ENCODE data around the gene CDC34.

CDC34 gene

DNA sequence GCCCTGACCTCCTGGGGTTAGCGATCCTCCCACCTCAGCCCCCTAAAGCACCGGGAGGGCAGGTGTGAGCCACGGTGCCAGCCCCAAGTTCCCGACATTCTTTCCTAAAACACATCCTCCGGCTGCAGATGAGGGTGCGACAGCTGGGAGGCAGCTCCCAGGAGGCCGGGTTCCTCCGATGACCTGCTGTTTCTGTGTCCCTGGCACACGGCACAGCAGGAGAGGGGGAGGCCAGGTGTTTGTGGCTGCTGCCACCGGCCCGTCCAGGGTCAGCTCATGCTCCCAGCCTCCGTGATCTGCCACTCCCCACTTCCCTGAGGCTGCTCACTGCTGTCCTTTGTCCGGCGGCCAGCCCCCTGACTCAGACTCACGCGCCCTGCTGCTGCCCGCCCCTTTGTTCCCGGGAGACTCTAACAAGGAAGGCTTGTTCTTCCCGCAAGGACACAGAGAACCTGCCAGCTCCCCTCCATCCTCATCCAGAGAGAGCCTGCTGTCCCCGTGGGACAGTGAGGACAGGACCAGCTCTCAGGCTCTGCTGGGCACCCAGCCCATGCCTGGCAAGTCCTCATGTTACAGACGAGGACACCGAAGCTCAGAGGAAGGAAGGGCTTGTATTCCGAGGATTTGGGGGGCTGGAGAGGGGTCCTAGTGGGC is 45.9 kb upstream of the CDC34 start:
- H3K4me1 ChIP-seq: peaks cover 0 to 12% (median 8%) of the 10 kb centered on the region in 4 donors
- H3K9me3 ChIP-seq: no peaks in the 10 kb centered on the region
- peak; percentile 67 to 83 for DNase-seq
- H3K27ac ChIP-seq: no peak overlapping the region
- intact Hi-C loops (cut with DNase I; ENCODE audit: low total_unique reads): no loop called here
- no peaks in the 10 kb centered on the region for H3K36me3 ChIP-seq
- TF ChIP-seq, protein P1, sequence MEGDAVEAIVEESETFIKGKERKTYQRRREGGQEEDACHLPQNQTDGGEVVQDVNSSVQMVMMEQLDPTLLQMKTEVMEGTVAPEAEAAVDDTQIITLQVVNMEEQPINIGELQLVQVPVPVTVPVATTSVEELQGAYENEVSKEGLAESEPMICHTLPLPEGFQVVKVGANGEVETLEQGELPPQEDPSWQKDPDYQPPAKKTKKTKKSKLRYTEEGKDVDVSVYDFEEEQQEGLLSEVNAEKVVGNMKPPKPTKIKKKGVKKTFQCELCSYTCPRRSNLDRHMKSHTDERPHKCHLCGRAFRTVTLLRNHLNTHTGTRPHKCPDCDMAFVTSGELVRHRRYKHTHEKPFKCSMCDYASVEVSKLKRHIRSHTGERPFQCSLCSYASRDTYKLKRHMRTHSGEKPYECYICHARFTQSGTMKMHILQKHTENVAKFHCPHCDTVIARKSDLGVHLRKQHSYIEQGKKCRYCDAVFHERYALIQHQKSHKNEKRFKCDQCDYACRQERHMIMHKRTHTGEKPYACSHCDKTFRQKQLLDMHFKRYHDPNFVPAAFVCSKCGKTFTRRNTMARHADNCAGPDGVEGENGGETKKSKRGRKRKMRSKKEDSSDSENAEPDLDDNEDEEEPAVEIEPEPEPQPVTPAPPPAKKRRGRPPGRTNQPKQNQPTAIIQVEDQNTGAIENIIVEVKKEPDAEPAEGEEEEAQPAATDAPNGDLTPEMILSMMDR (IDR thresholded peaks at IDR 0.05): no peak
- H3K27me3 ChIP-seq: peaks cover 0 to 29% of the 10 kb centered on the region in 2 donors
- no peak overlapping the region for H3K4me3 ChIP-seq

DNA sequence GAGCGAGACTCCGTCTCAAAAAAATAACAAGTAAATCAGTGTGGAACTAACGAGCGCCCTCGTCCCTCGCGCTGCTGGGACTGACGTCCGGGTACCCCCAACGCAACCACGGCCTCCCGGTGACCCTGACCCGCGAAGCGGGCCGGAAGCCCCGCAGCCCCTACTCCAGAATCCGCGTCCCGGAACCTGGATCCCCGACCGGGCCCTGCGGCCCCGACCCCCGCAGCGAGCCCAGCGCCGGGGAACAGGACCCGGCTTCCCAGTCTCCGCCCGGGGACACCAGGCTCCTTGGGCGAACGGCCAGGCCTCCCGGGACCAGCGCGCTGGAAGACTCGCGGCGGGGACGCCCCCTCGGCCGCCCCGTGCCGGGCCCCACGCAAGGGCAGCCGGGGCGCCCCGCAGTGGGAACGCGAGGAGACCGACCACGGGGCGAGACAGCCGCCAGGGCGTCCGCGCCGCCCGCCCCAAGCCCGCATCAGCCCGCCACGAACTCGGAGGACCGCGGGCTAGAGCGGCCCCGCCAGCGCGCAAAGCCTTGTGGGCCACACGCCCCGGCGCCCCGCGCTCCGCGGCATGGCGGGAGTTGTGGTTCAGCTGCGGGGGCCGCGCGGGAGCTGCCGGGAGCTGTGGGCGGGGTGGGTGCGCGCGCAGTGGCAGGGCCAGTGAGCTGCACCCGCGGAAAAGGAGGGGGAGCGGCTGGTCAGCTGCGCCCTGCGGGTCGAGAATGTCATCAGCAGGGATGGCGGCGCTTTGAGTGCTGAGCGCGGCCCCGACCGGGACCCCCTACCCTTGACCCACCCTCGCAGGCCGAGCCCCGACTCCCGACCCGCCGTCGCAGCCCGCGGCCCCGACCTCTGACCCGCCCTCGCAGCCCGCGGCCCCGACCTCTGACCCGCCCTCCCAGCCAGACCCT is 42.8 kb upstream of the CDC34 start:
- Histone ChIP-seq H3K27ac (peak overlapping the region; percentile 87 to 96), H3K4me1 (peaks cover 0 to 12% (median 8%) of the 10 kb centered on the region in 4 donors), H3K27me3 (peaks cover 0 to 29% of the 10 kb centered on the region in 2 donors), H3K9me3 (no peaks in the 10 kb centered on the region), H3K4me3 (peak overlapping the region; percentile 90 to 94), H3K36me3 (no peaks in the 10 kb centered on the region)
- TF ChIP-seq, protein P1 (IDR thresholded peaks at IDR 0.05): no peak
- intact Hi-C loops (cut with DNase I; ENCODE audit: low total_unique reads): no loop called here
- peak; percentile 94 to 97 for DNase-seq

DNA sequence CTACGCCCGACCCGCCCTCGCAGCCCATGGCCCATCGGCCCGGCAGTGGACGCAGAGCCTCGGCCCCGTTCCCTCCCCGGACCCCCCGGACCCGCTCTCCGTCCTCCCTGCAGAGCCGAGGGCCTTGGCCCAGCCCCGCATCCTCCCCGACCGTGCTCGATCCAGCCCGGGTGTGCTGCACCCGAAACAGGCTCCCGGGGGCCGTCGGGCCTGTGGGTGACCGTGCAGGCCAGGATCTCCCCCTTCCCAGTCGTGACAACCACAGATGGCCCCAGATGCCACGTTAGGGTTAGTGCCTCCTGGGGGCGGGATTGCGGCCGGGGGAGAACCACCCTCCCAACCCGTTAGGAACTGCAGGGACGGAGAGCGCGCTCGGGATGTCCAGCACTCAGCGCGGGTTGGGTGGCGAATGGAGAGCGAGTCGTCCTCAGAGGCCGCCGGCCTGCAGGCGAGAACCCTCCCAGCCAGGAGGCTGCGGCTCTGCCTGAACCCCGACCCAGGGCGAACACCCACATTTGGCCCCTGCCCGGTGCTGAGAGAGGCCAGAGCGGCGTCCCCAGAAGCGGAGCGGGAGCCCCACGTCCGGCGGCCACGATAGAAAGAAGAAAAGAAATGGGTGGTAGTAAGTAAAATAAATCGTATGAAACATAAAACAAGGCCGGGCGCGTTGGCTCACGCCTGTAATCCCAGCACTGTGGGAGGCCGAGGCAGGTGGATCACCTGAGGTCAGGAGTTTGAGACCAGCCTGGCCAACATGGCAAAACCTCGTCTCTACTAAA is 42.0 kb upstream of the CDC34 start:
- intact Hi-C loops (cut with DNase I; ENCODE audit: low total_unique reads): no loop called here
- H3K4me3 ChIP-seq: peak overlapping the region; percentile 90 to 94
- H3K36me3 ChIP-seq: no peaks in the 10 kb centered on the region
- H3K27ac ChIP-seq: peak overlapping the region; percentile 87 to 96
- peaks cover 0 to 12% (median 8%) of the 10 kb centered on the region in 4 donors for H3K4me1 ChIP-seq
- H3K27me3 ChIP-seq: peaks cover 0 to 28% of the 10 kb centered on the region in 2 donors
- TF ChIP-seq, protein P1 (IDR thresholded peaks at IDR 0.05): no peak
- no peak for DNase-seq
- no peaks in the 10 kb centered on the region for H3K9me3 ChIP-seq

DNA sequence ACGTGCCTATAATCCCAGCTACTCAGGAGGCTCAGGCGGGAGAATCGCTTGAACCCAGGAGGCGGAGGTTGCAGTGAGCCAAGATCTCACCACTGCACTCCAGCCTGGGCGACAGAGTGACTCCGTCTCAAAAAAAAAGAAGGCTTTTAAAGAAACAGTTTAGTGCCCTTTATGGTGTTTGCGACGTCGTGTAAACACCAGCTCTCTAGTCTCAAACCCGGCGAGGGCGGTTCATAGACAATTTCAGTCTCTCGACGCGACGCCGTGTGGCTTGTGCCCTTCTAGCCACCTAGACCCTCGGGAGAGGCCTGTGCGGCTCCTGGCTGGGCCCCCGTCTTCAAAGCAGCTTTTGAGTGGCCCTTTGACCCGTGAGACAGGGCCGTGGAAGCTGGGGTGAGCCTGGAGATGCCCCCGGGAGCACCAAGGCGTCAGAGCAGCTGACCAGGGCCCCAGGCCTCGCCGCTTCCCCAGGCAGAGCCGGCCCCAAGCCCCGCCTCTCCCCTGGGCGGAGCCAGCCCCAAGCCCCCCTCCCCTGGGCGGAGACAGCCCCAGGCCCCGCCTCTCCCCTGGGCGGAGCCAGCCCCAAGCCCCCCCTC is 40.3 kb upstream of the CDC34 start:
- Histone ChIP-seq H3K4me3 (no peak overlapping the region), H3K36me3 (no peaks in the 10 kb centered on the region), H3K4me1 (peaks cover 0 to 13% (median 11%) of the 10 kb centered on the region in 4 donors), H3K9me3 (no peaks in the 10 kb centered on the region), H3K27me3 (peaks cover 6 to 28% of the 10 kb centered on the region in 2 donors), H3K27ac (no peak overlapping the region)
- TF ChIP-seq, protein P1 (IDR thresholded peaks at IDR 0.05): no peak
- no peak for DNase-seq
- intact Hi-C loops (cut with DNase I; ENCODE audit: low total_unique reads): no loop called here

DNA sequence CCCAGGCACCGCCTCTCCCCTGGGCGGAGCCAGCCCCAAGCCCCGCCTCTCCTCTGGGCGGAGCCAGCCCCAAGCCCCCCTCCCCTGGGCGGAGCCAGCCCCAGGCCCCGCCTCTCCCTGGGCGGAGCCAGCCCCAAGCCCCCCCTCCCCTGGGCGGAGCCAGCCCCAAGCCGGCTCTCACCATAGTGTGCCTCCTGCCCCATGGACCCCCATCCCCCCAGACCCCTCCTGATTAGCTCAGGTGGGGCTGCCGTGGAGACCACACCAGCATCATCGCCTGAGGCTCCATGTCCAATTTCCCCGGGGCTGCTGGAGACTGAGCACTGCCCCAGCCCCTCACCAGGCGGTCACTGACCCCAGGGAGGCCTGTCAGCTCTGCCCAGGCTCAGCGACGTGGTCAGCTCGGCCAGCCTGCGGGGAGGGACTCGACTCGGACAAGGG is 39.4 kb upstream of the CDC34 start:
- no peak for DNase-seq
- intact Hi-C loops (cut with DNase I; ENCODE audit: low total_unique reads): no loop called here
- H3K4me1 ChIP-seq: peaks cover 0 to 14% (median 12%) of the 10 kb centered on the region in 4 donors
- no peak overlapping the region for H3K27ac ChIP-seq
- no peaks in the 10 kb centered on the region for H3K9me3 ChIP-seq
- TF ChIP-seq, protein P1 (IDR thresholded peaks at IDR 0.05): no peak
- no peaks in the 10 kb centered on the region for H3K36me3 ChIP-seq
- no peak overlapping the region for H3K4me3 ChIP-seq
- peaks cover 7 to 25% of the 10 kb centered on the region in 2 donors for H3K27me3 ChIP-seq

Data from tibial artery (tissue), 4 donors.